ENCODE results near the gene OR10G4. TPM values are rescaled to one million over a fixed set of nuclear protein-coding genes. Genes with fewer than 3 reads are reported as not detected.
"Not testable (repeated sequence)": the region's sequence is repeated elsewhere in the genome, so short reads cannot be mapped to it uniquely, and the experiment has no call there.

The OR10G4 gene
- polyA plus RNA-seq (2013, experiment 1 of 2; ENCODE audit: insufficient read length) = not detected
- polyA plus RNA-seq (2013, experiment 2 of 2; ENCODE audit: insufficient read length) = not detected

- DNase-seq = no peak
These were observed at the start of gene OR10G4 for GRCh38 chr11:124012697-124013096. Gene OR10G4, plus strand, starts transcription at chr11:124012997. Its CDS starts 2,578 bp downstream, at chr11:124015575.

GRCh38 chr11:123973816-123974215, 39.0 kb upstream of the OR10G4 start:
- peak; percentile 82 for DNase-seq

- no peak for DNase-seq
These were observed 35.8 kb upstream of the OR10G4 start for GRCh38 chr11:123976770-123977560.

- no peak for DNase-seq
These were observed 35.0 kb upstream of the OR10G4 start, which contains the start of gene OR10S1 for GRCh38 chr11:123977731-123978347. Gene OR10S1, minus strand, starts transcription at chr11:123977781. Its CDS starts 117 bp downstream, at chr11:123977664.

- no peak for DNase-seq
These were observed 33.5 kb upstream of the OR10G4 start for GRCh38 chr11:123979311-123979710.

- DNase-seq = no peak
These were observed 17.7 kb upstream of the OR10G4 start, which contains the start of gene OR10G6 for GRCh38 chr11:123995119-123995518. Gene OR10G6, minus strand, starts transcription at chr11:123995161. Its CDS starts 0 bp downstream, at chr11:123995161.

- DNase-seq = not testable (repeated sequence)
These were observed 3.0 kb downstream of the OR10G4 start for GRCh38 chr11:124015837-124016236.

GRCh38 chr11:124026498-124026897, 13.7 kb downstream of the OR10G4 start, which contains the start of gene OR10G8:
Gene OR10G8, plus strand, starts transcription at chr11:124026798. Its CDS starts 2,825 bp downstream, at chr11:124029623.
- DNase-seq = no peak

- DNase-seq = no peak
These were observed 23.9 kb downstream of the OR10G4 start for GRCh38 chr11:124036666-124037065.

GRCh38 chr11:124039557-124039956, 26.8 kb downstream of the OR10G4 start:
- DNase-seq = no peak

- DNase-seq = no peak
These were observed 28.5 kb downstream of the OR10G4 start, which contains the start of gene OR10G7 for GRCh38 chr11:124041254-124041653. Gene OR10G7, minus strand, starts transcription at chr11:124041325. Its CDS starts 2,324 bp downstream, at chr11:124039001.

- DNase-seq = no peak
These were observed 30.6 kb downstream of the OR10G4 start for GRCh38 chr11:124043420-124043819.

- no peak for DNase-seq
These were observed 38.0 kb downstream of the OR10G4 start for GRCh38 chr11:124050748-124051147.

- no peak for DNase-seq
These were observed 40.2 kb downstream of the OR10G4 start for GRCh38 chr11:124052966-124053365.

Data from fibroblast of skin of back (primary cell).